ENCODE results near the gene CCDC112.

DNA sequence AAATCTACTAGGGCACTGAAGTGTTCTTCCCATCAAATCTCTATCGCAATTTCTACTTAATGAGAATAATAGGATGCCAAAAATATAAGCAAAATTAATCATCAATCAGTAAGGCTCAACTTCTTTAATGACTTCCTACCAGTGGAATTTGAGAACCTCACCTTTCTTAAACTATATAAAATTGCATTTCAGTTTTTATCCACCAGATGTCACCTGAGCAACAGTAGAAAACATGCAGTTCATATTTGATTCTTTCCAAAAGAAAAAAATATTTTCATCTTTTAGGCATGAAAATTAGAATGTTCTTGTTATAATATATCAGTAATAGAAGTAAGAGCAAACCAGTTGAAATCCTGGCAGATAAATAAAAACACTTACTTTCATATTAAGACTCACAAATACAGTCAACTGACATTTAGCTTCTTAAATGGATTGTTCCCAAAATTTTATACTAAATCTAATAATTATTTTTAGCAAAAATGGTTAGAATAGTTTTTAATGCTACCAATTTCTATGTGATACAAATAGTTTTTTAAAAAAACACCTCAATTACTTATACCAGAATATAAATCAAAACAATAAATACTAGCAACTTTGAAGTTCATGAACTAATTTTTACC, 13.4 kb upstream of the CCDC112 start:
- TF ChIP-seq, protein P1, sequence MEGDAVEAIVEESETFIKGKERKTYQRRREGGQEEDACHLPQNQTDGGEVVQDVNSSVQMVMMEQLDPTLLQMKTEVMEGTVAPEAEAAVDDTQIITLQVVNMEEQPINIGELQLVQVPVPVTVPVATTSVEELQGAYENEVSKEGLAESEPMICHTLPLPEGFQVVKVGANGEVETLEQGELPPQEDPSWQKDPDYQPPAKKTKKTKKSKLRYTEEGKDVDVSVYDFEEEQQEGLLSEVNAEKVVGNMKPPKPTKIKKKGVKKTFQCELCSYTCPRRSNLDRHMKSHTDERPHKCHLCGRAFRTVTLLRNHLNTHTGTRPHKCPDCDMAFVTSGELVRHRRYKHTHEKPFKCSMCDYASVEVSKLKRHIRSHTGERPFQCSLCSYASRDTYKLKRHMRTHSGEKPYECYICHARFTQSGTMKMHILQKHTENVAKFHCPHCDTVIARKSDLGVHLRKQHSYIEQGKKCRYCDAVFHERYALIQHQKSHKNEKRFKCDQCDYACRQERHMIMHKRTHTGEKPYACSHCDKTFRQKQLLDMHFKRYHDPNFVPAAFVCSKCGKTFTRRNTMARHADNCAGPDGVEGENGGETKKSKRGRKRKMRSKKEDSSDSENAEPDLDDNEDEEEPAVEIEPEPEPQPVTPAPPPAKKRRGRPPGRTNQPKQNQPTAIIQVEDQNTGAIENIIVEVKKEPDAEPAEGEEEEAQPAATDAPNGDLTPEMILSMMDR (IDR thresholded peaks at IDR 0.05; ENCODE audit: insufficient read depth, low read length, poor library complexity, severe bottlenecking), result peak; percentile 51
- TF ChIP-seq EZH2phosphoT487 (conservative IDR thresholded peaks at IDR 0.05; ENCODE audit: low read length), result no peak
